Upper lobe of left lung (tissue), 4 donors: ENCODE results near the gene UPK3A.

Experiments used
- POLR2A ChIP-seq, 4 donors: fragments of 450-650 bp; IDR thresholded peaks; one replicate each; pipeline ENCODE4 v1.5.1; 2016 to 2017; ENCODE audit warnings: antibody characterized with exemption in 4 of 4, mild to moderate bottlenecking in 2 of 4
- POLR2AphosphoS5 ChIP-seq, 2 donors: sonication (generic); formaldehyde crosslinking; IDR thresholded peaks; one replicate each; pipeline ENCODE4 v1.5.1; 2017; ENCODE audit warnings: antibody characterized with exemption in 2 of 2
- TF ChIP-seq, protein P1 (sequence below), 6 experiments: fragments of 450-650 bp in 4 of 6; fragments of 200-600 bp in 2 of 6; sonication (generic) in 2 of 6; IDR thresholded peaks; one replicate each; pipeline ENCODE4 v1.5.1; 2016 to 2019; ENCODE audit warnings: antibody characterized with exemption in 6 of 6

DNA sequence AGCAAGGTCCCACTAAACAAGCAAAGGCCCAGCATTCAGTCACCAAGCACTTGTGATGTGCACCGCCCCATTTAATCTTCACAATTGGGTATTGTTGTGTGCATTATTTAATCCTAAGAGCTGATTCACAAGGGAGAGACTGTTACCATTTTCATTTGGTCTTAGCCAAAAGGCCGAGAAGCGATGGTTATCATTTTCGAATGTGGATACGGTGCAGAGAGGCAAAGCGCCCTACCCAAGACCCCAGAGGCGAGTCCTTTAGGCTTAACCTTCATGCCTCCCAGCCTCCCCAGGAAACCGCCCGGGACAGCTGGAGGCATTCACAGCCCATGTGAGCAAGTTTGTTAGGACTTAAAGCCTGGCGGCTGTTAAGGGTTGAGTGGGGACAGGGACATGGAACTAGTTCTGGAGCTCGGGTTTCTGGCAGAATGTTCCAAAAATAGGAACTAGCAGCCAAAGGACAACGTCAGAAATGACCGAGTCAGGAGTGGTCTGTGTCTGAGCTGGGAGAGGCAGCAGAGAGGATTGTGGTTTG lies 13.0 kb upstream of the UPK3A start:
- no peak for TF ChIP-seq POLR2A (IDR thresholded peaks at IDR 0.05)
- peak in 1 of 2 donors; percentile 10 for TF ChIP-seq POLR2AphosphoS5 (IDR thresholded peaks at IDR 0.05)
- TF ChIP-seq, protein P1, sequence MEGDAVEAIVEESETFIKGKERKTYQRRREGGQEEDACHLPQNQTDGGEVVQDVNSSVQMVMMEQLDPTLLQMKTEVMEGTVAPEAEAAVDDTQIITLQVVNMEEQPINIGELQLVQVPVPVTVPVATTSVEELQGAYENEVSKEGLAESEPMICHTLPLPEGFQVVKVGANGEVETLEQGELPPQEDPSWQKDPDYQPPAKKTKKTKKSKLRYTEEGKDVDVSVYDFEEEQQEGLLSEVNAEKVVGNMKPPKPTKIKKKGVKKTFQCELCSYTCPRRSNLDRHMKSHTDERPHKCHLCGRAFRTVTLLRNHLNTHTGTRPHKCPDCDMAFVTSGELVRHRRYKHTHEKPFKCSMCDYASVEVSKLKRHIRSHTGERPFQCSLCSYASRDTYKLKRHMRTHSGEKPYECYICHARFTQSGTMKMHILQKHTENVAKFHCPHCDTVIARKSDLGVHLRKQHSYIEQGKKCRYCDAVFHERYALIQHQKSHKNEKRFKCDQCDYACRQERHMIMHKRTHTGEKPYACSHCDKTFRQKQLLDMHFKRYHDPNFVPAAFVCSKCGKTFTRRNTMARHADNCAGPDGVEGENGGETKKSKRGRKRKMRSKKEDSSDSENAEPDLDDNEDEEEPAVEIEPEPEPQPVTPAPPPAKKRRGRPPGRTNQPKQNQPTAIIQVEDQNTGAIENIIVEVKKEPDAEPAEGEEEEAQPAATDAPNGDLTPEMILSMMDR (IDR thresholded peaks at IDR 0.05), result no peak
